CD4-positive, alpha-beta T cell (primary cell): ENCODE data around the gene KCNN3. TPM values are rescaled to one million over a fixed set of nuclear protein-coding genes. Genes with fewer than 3 reads are reported as not detected.
"Not testable (repeated sequence)": the region's sequence is repeated elsewhere in the genome, so short reads cannot be mapped to it uniquely, and the experiment has no call there.

Experiments
- ATAC-seq: fragments of 200-7000 bp; cut with Tn5 transposase; one replicate; pipeline ENCODE4 v1.10.0; 2022; ENCODE audit warnings: mild to moderate bottlenecking; ENCODE audit not compliant: poor library complexity
- CTCF ChIA-PET: fragments of 350-600 bp; sonication (Branson Sonifier 250); formaldehyde crosslinking; loops from one replicate; lab custom pipeline; 2021; ENCODE audit warnings: antibody characterized with exemption, inconsistent platforms; lab: Charles Lee
- POLR2A ChIA-PET: fragments of 350-600 bp; sonication (Branson Sonifier 250); formaldehyde crosslinking; loops from one replicate; lab custom pipeline; 2021; ENCODE audit warnings: antibody characterized with exemption, inconsistent platforms; lab: Charles Lee
- DNase-seq, 14 experiments: peaks; one replicate each; pipeline ENCODE4 v3.0.0-alpha.2; 2013 to 2020; ENCODE audit warnings: mixed read lengths in 2 of 14
- H3K27ac ChIP-seq, 2 donors: one replicate each; pipeline versions ENCODE4 v1.5.1 to v1.7.0; 2013; ENCODE audit warnings: low read length in 2 of 2, low read depth in 1 of 2, mild to moderate bottlenecking in 1 of 2
- H3K27me3 ChIP-seq, 2 experiments: 1 replicate in 1 of 2; 2 replicates in 1 of 2; pipeline versions ENCODE4 v1.6.1 to v1.7.0; 2013; ENCODE audit warnings: low read length in 2 of 2, control low read depth in 1 of 2, mild to moderate bottlenecking in 1 of 2, moderate library complexity in 1 of 2; ENCODE audit not compliant: insufficient read depth in 2 of 2, control insufficient read depth in 1 of 2
- H3K36me3 ChIP-seq: one replicate; pipeline ENCODE4 v1.6.1; 2013; ENCODE audit warnings: low read length, control low read depth; ENCODE audit not compliant: insufficient read depth
- H3K4me1 ChIP-seq: one replicate; pipeline ENCODE4 v1.6.1; 2013; ENCODE audit warnings: low read length, control low read depth; ENCODE audit not compliant: insufficient read depth
- H3K4me3 ChIP-seq: one replicate; pipeline ENCODE4 v1.5.1; 2013; ENCODE audit warnings: mild to moderate bottlenecking, low read length, moderate library complexity
- H3K9me3 ChIP-seq, 2 experiments: 1 replicate in 1 of 2; 2 replicates in 1 of 2; pipeline versions ENCODE4 v1.6.1 to v1.7.0; 2013; ENCODE audit warnings: low read length in 2 of 2, mild to moderate bottlenecking in 2 of 2, control low read depth in 1 of 2, moderate library complexity in 1 of 2; ENCODE audit not compliant: control insufficient read depth in 1 of 2, insufficient read depth in 1 of 2
- H3K27ac Mint-ChIP-seq: one replicate; pipeline ENCODE4 v1.8.0; 2020; ENCODE audit warnings: mixed read lengths
- H3K27me3 Mint-ChIP-seq: one replicate; pipeline ENCODE4 v1.8.0; 2021; ENCODE audit warnings: mixed read lengths
- H3K36me3 Mint-ChIP-seq: one replicate; pipeline ENCODE4 v1.8.0; 2021; ENCODE audit warnings: low read depth, mixed read lengths
- H3K4me1 Mint-ChIP-seq: one replicate; pipeline ENCODE4 v1.8.0; 2021; ENCODE audit warnings: low read depth, mixed read lengths
- H3K4me3 Mint-ChIP-seq: one replicate; pipeline ENCODE4 v1.8.0; 2020; ENCODE audit warnings: mild to moderate bottlenecking, mixed read lengths
- H3K9me3 Mint-ChIP-seq: one replicate; pipeline ENCODE4 v1.8.0; 2020; ENCODE audit warnings: mixed read lengths
- CTCF ChIP-seq: fragments of 200-600 bp; IDR thresholded peaks from one replicate; pipeline ENCODE4 v1.8.0; 2022; ENCODE audit warnings: antibody characterized with exemption, mild to moderate bottlenecking
- intact Hi-C, 2 experiments: fragments of 100-400 bp; cut with DNase I in 1 of 2; cut with micrococcal nuclease in 1 of 2; formaldehyde crosslinking; loops; one replicate each; pipeline versions ENCODE4 v1.15.1 to v1.9.0; 2023 to 2025; cut with DNase I, micrococcal nuclease
- total RNA-seq, 174 experiments: library from RNA in 2 of 174; stranded (reverse) in 2 of 174; gene quantifications; one replicate each; pipeline ENCODE4 v1.2.3 and lab custom pipeline; 2021 to 2026

The KCNN3 gene
- total RNA-seq, 2 experiments from 2014 or later, result not detected

DNA sequence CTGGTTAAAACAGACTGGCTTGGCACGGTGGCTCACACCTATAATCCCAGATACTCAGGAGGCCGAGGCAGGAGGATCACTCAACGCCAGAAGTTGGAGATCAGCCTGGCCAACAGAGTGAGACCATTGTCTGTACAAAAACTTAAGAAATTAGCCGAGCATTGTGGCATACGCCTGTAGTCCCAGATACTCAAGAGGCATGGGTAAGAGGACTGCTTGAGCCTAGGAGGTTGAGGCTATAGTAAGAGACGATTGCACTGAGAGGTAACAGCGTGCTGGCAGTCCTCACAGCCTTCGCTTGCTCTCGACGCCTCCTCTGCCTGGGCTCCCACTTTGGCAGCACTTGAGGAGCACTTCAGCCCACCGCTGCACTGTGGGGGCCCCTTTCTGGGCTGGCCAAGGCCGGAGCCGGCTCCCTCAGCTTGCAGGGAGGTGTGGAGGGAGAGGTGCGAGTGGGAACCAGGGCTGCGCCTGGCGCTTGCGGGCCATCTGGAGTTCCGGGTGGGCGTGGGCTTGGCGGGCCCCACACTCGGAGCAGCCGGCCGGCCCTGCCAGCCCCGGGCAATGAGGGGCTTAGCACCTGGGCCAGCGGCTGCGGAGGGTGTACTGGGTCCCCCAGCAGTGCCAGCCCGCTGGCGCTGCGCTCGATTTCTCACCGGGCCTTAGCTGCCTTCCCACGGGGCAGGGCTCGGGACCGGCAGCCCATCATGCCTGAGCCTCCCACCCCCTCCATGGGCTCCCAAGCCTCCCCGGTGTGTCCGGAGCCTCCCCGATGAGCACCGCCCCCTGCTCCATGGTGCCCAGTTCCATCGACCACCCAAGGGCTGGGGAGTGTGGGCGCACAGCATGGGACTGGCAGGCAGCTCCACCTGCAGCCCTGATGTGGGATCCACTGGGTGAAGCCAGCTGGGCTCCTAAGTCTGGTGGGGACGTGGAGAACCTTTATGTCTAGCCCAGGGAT, 199.5 kb downstream of the KCNN3 start:
- not testable (repeated sequence) for H3K4me3 ChIP-seq, H3K4me1 ChIP-seq, H3K36me3 ChIP-seq, H3K4me1 Mint-ChIP-seq, H3K9me3 ChIP-seq, H3K27ac ChIP-seq, H3K27me3 ChIP-seq, H3K27me3 Mint-ChIP-seq, H3K36me3 Mint-ChIP-seq, DNase-seq, H3K4me3 Mint-ChIP-seq, H3K9me3 Mint-ChIP-seq, H3K27ac Mint-ChIP-seq, ATAC-seq
- CTCF ChIA-PET, result interaction anchor here (0.6 to 2.3 kb wide), 15 partner anchors 13 to 388 kb away, joined by 3 to 18 read pairs (median 5); no protein-coding TSS in a partner anchor
- POLR2A ChIA-PET, result interaction anchor here (0.6 to 0.9 kb wide), 2 partner anchors 285 to 296 kb away, joined by 3 read pairs; partner anchors contain the start of gene PBXIP1
- intact Hi-C loops, result loop anchor here in 1 of 2 experiments (1.0 to 10.0 kb wide), 2 partner anchors 124 to 391 kb away; no protein-coding TSS in a partner anchor

GRCh38 chr1:154669464-154670282, 200.4 kb downstream of the KCNN3 start:
- no peaks in the 10 kb centered on the region for H3K27me3 ChIP-seq
- peaks cover 5% of the 10 kb centered on the region for H3K4me1 Mint-ChIP-seq
- DNase-seq (peak; percentile 61 to 88 (median 70)), ATAC-seq (peak; percentile 100)
- peak; percentile 83 for TF ChIP-seq CTCF
- H3K4me3 Mint-ChIP-seq, result no peak overlapping the region
- intact Hi-C loops, result loop anchor here (1.0 to 10.0 kb wide), 12 partner anchors 91 to 415 kb away; partner anchors contain the start of gene PMVK (in 1 of the 2)
- H3K9me3 Mint-ChIP-seq, result no peaks in the 10 kb centered on the region
- H3K27me3 Mint-ChIP-seq, result no peaks in the 10 kb centered on the region
- H3K4me3 ChIP-seq, result no peak overlapping the region
- H3K36me3 Mint-ChIP-seq, result no peaks in the 10 kb centered on the region
- H3K9me3 ChIP-seq, result no peaks in the 10 kb centered on the region
- POLR2A ChIA-PET, result interaction anchor here (0.6 to 0.9 kb wide), 3 partner anchors 91 to 295 kb away, joined by 3 read pairs; partner anchors contain the start of gene PBXIP1
- no peak overlapping the region for H3K27ac ChIP-seq
- no peak overlapping the region for H3K27ac Mint-ChIP-seq
- H3K36me3 ChIP-seq, result no peaks in the 10 kb centered on the region
- CTCF ChIA-PET, result interaction anchor here (0.6 to 2.3 kb wide), 15 partner anchors 12 to 389 kb away, joined by 3 to 18 read pairs (median 5); no protein-coding TSS in a partner anchor
- no peaks in the 10 kb centered on the region for H3K4me1 ChIP-seq

DNA sequence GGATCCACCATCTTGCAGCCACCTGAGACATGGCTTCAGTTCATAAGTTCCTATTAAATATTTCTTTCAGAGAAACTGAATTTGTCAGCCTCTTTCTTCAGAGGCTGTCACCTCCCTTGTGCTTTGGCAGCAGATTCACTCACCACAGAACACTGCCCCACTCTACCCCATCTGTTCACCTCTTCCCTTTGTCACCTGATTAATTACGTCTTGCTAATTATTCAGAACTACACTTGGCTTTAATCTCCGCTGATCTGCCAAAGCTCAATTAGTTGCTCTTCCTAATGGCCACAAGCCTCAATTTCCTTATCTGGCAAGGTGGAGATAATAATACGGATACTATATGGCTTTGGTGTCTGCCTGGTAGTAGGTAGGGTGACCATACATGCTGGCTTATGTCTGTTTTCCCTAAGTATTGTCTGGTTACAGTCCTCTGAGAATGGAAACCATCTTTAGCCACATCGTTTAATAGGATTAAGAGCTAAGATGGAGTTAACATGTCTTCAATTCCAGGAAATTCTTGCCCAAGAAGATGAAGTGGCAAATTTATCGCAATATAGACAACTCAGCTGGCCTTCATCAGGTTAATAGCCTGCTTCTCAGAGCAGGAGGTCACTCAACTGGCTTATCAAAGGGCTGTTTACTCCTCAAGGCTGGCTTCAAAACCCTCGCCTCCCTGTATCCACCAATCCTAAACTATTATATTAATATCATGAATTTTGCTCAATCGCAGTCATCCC, 203.9 kb downstream of the KCNN3 start:
- H3K27me3 Mint-ChIP-seq, result peaks cover 5% of the 10 kb centered on the region
- no peak for TF ChIP-seq CTCF
- H3K27ac Mint-ChIP-seq, result no peak overlapping the region
- no peaks in the 10 kb centered on the region for H3K36me3 Mint-ChIP-seq
- Histone ChIP-seq H3K27me3 (no peaks in the 10 kb centered on the region), H3K27ac (no peak overlapping the region), H3K36me3 (no peaks in the 10 kb centered on the region), H3K4me3 (no peak overlapping the region), H3K4me1 (no peaks in the 10 kb centered on the region), H3K9me3 (no peaks in the 10 kb centered on the region)
- no peak overlapping the region for H3K4me3 Mint-ChIP-seq
- ATAC-seq (no peak), DNase-seq (no peak)
- intact Hi-C loops, result loop anchor here (1.0 to 10.0 kb wide), 5 partner anchors 55 to 359 kb away; no protein-coding TSS in a partner anchor
- ChIA-PET CTCF (no interaction called here), POLR2A (interaction anchor here (1.0 kb wide), 1 partner anchor 58 kb away, joined by 3 read pairs; the partner anchor contains the start of gene ADAR)
- peaks cover 5% of the 10 kb centered on the region for H3K4me1 Mint-ChIP-seq
- H3K9me3 Mint-ChIP-seq, result no peaks in the 10 kb centered on the region
